Spinal cord (tissue), 10 donors: ENCODE measurements around the gene UTF1. TPM values are rescaled to one million over a fixed set of nuclear protein-coding genes. Genes with fewer than 3 reads are reported as not detected.
A peak's percentile ranks its signal among the peaks of the same experiment; 100 is the strongest.

Experiments used
- DNase-seq, 6 donors: peaks; one replicate each; pipeline versions ENCODE4 v3.0.0 to v3.0.0-alpha.2; 2013 to 2015; ENCODE audit warnings: low spot score in 6 of 6, low read depth in 4 of 6
- H3K27ac ChIP-seq: one replicate; pipeline ENCODE4 v1.5.1; 2013; ENCODE audit warnings: low read depth, low read length, control low read depth
- H3K27me3 ChIP-seq: one replicate; pipeline ENCODE4 v1.6.1; 2013; ENCODE audit warnings: low read length; ENCODE audit not compliant: control insufficient read depth, insufficient read depth
- H3K36me3 ChIP-seq: one replicate; pipeline ENCODE4 v1.6.1; 2013; ENCODE audit warnings: low read length; ENCODE audit not compliant: control insufficient read depth, insufficient read depth
- H3K4me1 ChIP-seq: one replicate; pipeline ENCODE4 v1.6.1; 2013; ENCODE audit warnings: low read length; ENCODE audit not compliant: control insufficient read depth, insufficient read depth
- H3K4me3 ChIP-seq: one replicate; pipeline ENCODE4 v1.5.1; 2013; ENCODE audit warnings: low read depth, low read length, control low read depth
- H3K9me3 ChIP-seq: one replicate; pipeline ENCODE4 v1.6.1; 2013; ENCODE audit warnings: low read length; ENCODE audit not compliant: control insufficient read depth, insufficient read depth
- WGBS: methylation state at CpG from one replicate; pipeline ENCODE4 v1.1.5; 2013; ENCODE audit warnings: missing lambda C conversion rate; ENCODE audit not compliant: insufficient coverage; 5-methylcytosine and 5-hydroxymethylcytosine counted together
- polyA plus RNA-seq, 2 donors: library from polyadenylated mRNA; unstranded; fragments of 120-200 nt; gene quantifications; one replicate each; pipeline ENCODE4 v1.2.1, GENCODE V29; 2013; ENCODE audit not compliant: insufficient read length in 2 of 2
- total RNA-seq, 2 donors: library from RNA; depleted of rRNA in 1 of 2; stranded (reverse); fragments of 120-200 nt in 1 of 2; fragments of >200 nt in 1 of 2; gene quantifications; one replicate each; pipeline versions ENCODE4 v1.2.3 to v1.2.4, GENCODE V29; 2013 to 2014
- donor health status: healthy.

The UTF1 gene
- total and polyA plus RNA-seq, 4 donors: not detected

DNA sequence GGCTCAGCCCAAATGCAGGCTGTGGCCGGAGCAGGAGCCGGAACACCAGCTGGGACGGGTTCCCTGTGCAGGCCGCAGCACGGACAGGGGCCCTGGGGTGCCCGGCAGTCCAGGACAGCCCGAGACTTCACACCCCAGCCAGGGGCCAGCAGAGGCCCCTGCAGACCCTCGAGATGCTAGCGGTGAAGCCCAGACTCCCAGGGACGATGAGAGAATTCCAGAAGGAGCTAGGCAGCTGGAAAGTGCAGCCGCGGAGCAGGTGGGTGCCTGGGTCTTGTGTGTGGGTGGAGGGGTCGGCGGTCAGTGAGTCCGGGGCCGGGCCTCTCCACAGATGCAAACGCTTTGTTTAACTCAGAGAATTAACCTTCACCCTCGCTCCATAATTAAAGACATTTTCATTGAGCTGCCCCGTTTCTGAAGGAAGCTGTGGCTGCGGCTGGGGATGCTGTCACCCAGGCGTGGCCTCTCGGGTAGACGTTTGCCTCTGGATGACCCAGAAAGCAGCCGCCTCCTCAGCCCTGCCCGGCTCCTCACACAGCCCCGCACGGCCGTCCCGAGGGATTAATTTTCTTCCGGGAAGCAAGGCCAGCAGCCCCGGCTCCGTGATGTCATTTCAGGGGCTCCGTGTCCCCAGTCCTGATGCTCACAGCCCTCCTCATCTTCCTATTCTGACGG lies 43.5 kb upstream of the UTF1 start:
- peaks cover 2% of the 10 kb centered on the region for H3K27me3 ChIP-seq
- H3K36me3 ChIP-seq: peaks cover 82% of the 10 kb centered on the region
- no peak overlapping the region for H3K27ac ChIP-seq
- no peaks in the 10 kb centered on the region for H3K9me3 ChIP-seq
- DNase-seq: peak in 1 of 6 donors; percentile 7
- 61% methylated on average over 25 of the region's 34 CpGs for WGBS
- H3K4me3 ChIP-seq: no peak overlapping the region
- H3K4me1 ChIP-seq: no peaks in the 10 kb centered on the region

GRCh38 chr10:133187091-133187905 lies 42.7 kb upstream of the UTF1 start:
- 90% methylated on average over 28 of the region's 38 CpGs for WGBS
- Histone ChIP-seq H3K36me3 (peaks cover 79% of the 10 kb centered on the region), H3K27me3 (peaks cover 2% of the 10 kb centered on the region), H3K4me1 (no peaks in the 10 kb centered on the region), H3K9me3 (no peaks in the 10 kb centered on the region), H3K27ac (no peak overlapping the region), H3K4me3 (no peak overlapping the region)
- DNase-seq: no peak

GRCh38 chr10:133187906-133188681 lies 41.9 kb upstream of the UTF1 start:
- Histone ChIP-seq H3K4me1 (no peaks in the 10 kb centered on the region), H3K9me3 (no peaks in the 10 kb centered on the region), H3K36me3 (peaks cover 75% of the 10 kb centered on the region), H3K27me3 (peaks cover 2% of the 10 kb centered on the region), H3K27ac (no peak overlapping the region), H3K4me3 (no peak overlapping the region)
- no peak for DNase-seq
- WGBS: 87% methylated on average over 28 of the region's 38 CpGs

DNA sequence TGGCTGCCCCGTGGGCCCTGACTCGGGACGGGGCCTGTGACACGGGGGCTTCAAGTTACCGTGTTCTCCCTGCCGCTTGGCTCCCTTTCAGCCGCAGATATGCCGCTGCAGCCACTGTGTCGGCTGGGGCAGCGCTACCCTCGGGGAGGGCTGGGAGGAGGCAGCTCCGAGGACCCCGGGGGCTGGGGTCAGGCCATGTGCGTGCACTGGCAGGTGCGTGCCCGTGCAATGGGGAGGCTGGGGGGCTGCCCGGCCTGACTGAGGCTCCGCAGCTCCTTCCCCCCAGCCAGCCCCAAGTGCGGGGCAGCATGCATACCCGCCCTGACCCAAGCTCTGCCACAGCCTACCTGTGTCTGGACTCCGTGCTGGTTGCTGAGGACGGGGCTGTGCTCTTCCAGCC lies 40.8 kb upstream of the UTF1 start:
- H3K27ac ChIP-seq: no peak overlapping the region

GRCh38 chr10:133189726-133190125 lies 40.3 kb upstream of the UTF1 start:
- Histone ChIP-seq H3K36me3 (peaks cover 58% of the 10 kb centered on the region), H3K27ac (no peak overlapping the region), H3K27me3 (peaks cover 2% of the 10 kb centered on the region), H3K4me1 (no peaks in the 10 kb centered on the region), H3K9me3 (no peaks in the 10 kb centered on the region), H3K4me3 (no peak overlapping the region)
- DNase-seq: no peak
- 92% methylated on average over 8 of the region's 14 CpGs for WGBS

More for the DNA sequence above, 40.8 kb upstream of the UTF1 start:
- DNase-seq: no peak
- H3K9me3 ChIP-seq: no peaks in the 10 kb centered on the region
- whole genome bisulfite sequencing: 84% methylated on average over 22 of the region's 22 CpGs
- H3K4me3 ChIP-seq: no peak overlapping the region
- H3K27me3 ChIP-seq: peaks cover 2% of the 10 kb centered on the region
- H3K4me1 ChIP-seq: no peaks in the 10 kb centered on the region
- H3K36me3 ChIP-seq: peaks cover 63% of the 10 kb centered on the region

DNA sequence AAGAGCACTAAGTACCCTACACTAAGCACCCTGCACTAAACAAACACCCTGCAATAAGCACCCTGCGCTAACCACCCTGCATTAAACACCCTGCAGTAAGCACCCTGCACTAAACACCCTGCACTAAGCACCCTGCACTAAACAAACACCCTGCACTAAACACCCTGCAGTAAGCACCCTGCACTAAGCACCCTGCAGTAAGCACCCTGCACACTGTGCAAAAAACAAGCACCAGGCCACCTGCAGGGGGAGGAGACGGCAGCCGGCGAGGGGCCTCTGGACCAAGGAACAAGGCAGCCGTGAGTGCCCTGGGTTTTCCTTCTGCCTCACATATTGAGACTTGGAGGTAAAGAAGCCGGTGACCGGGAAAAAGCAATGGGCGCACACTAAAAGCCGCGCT lies 39.8 kb upstream of the UTF1 start:
- Histone ChIP-seq H3K36me3 (peaks cover 57% of the 10 kb centered on the region), H3K4me3 (no peak overlapping the region), H3K9me3 (no peaks in the 10 kb centered on the region), H3K27me3 (peaks cover 2% of the 10 kb centered on the region), H3K27ac (no peak overlapping the region), H3K4me1 (no peaks in the 10 kb centered on the region)
- 94% methylated on average over 9 of the region's 10 CpGs for WGBS
- DNase-seq: no peak

GRCh38 chr10:133191651-133192050 lies 38.4 kb upstream of the UTF1 start:
- Histone ChIP-seq H3K9me3 (no peaks in the 10 kb centered on the region), H3K27ac (no peak overlapping the region), H3K4me1 (no peaks in the 10 kb centered on the region), H3K4me3 (no peak overlapping the region), H3K36me3 (peaks cover 58% of the 10 kb centered on the region), H3K27me3 (peaks cover 2% of the 10 kb centered on the region)
- 95% methylated on average over 3 of the region's 4 CpGs for WGBS
- no peak for DNase-seq

DNA sequence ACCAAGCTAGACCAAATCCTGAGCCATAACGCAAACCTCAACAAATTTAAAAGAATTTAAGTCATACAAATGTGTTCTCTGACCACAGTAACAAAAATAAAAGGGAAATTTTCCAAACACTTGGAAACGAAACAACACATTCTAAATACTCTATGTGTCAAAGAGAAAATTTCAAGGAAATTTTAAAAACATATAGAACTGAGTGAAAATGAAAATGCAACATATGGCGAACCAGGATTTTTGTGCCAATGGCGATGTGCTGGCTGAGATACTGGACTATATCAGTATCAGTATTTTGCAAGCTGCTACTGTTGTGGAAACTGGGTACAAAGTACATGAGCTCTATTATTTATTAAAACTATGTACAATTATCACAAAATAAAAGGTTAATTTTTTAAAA lies 35.9 kb upstream of the UTF1 start:
- H3K27me3 ChIP-seq: no peaks in the 10 kb centered on the region
- 100% methylated on average over 2 of the region's 4 CpGs for WGBS
- H3K4me3 ChIP-seq: no peak overlapping the region
- peaks cover 60% of the 10 kb centered on the region for H3K36me3 ChIP-seq
- DNase-seq: peak in 1 of 6 donors; percentile 66
- H3K4me1 ChIP-seq: no peaks in the 10 kb centered on the region
- H3K27ac ChIP-seq: no peak overlapping the region
- no peaks in the 10 kb centered on the region for H3K9me3 ChIP-seq

- H3K9me3 ChIP-seq: no peaks in the 10 kb centered on the region
- peaks cover 61% of the 10 kb centered on the region for H3K36me3 ChIP-seq
- H3K4me1 ChIP-seq: no peaks in the 10 kb centered on the region
- H3K27me3 ChIP-seq: no peaks in the 10 kb centered on the region
- H3K4me3 ChIP-seq: no peak overlapping the region
- WGBS: 92% methylated on average over 19 of the region's 19 CpGs
- no peak for DNase-seq
- H3K27ac ChIP-seq: no peak overlapping the region
Observed at GRCh38 chr10:133195096-133195495, 34.9 kb upstream of the UTF1 start.
